ENCODE measurements around the gene STK17A. TPM values are rescaled to one million over a fixed set of nuclear protein-coding genes. Genes with fewer than 3 reads are reported as not detected.
A peak's percentile ranks its signal among the peaks of the same experiment; 100 is the strongest.

STK17A gene
- total RNA-seq, 2 donors from 2014 or later: 15.6 to 18.4 TPM

- Histone ChIP-seq H3K4me3 (ENCODE audit: low read length) (no peak overlapping the region), H3K27me3 (ENCODE audit: control insufficient read depth, insufficient read depth, low read length, poor library complexity, severe bottlenecking) (no peaks in the 10 kb centered on the region), H3K27ac (ENCODE audit: low read depth, low read length) (no peak overlapping the region), H3K9ac (ENCODE audit: extremely low read depth, low read length, poor library complexity, severe bottlenecking) (no peak overlapping the region), H3K9me3 (ENCODE audit: control insufficient read depth, low read length) (no peaks in the 10 kb centered on the region), H3K36me3 (ENCODE audit: control insufficient read depth, insufficient read depth, low read length) (peaks cover 17% of the 10 kb centered on the region), H3K4me1 (ENCODE audit: control insufficient read depth, insufficient read depth, low read length) (peaks cover 12% of the 10 kb centered on the region)
- TF ChIP-seq CTCF (conservative IDR thresholded peaks at IDR 0.05): no peak
- 52 to 59% methylated on average over 4 of the region's 4 CpGs for WGBS, 2 experiments (ENCODE audit: insufficient coverage in 1 of 2, insufficient read length in 1 of 2)
- Mint-ChIP-seq H3K4me3 (no peak overlapping the region), H3K4me1 (peaks cover 4% of the 10 kb centered on the region), H3K27ac (no peak overlapping the region), H3K36me3 (ENCODE audit: low read depth) (peaks cover 20% of the 10 kb centered on the region), H3K9me3 (no peaks in the 10 kb centered on the region), H3K27me3 (ENCODE audit: insufficient read depth) (no peaks in the 10 kb centered on the region)
- no peak for DNase-seq
Observed at GRCh38 chr7:43618073-43618472, 35.2 kb downstream of the STK17A start.

GRCh38 chr7:43619213-43620012 lies 36.5 kb downstream of the STK17A start:
- Histone ChIP-seq H3K27ac (ENCODE audit: low read depth, low read length) (no peak overlapping the region), H3K9me3 (ENCODE audit: control insufficient read depth, low read length) (no peaks in the 10 kb centered on the region), H3K4me1 (ENCODE audit: control insufficient read depth, insufficient read depth, low read length) (peaks cover 12% of the 10 kb centered on the region), H3K4me3 (ENCODE audit: low read length) (no peak overlapping the region), H3K9ac (ENCODE audit: extremely low read depth, low read length, poor library complexity, severe bottlenecking) (no peak overlapping the region), H3K36me3 (ENCODE audit: control insufficient read depth, insufficient read depth, low read length) (peaks cover 28% of the 10 kb centered on the region), H3K27me3 (ENCODE audit: control insufficient read depth, insufficient read depth, low read length, poor library complexity, severe bottlenecking) (no peaks in the 10 kb centered on the region)
- Mint-ChIP-seq H3K9me3 (no peaks in the 10 kb centered on the region), H3K4me1 (peaks cover 4% of the 10 kb centered on the region), H3K4me3 (no peak overlapping the region), H3K27ac (no peak overlapping the region), H3K27me3 (ENCODE audit: insufficient read depth) (no peaks in the 10 kb centered on the region), H3K36me3 (ENCODE audit: low read depth) (peaks cover 29% of the 10 kb centered on the region)
- WGBS, 2 experiments (ENCODE audit: insufficient coverage in 1 of 2, insufficient read length in 1 of 2): 72 to 93% methylated on average over 2 to 4 of the region's 4 CpGs
- DNase-seq: no peak
- TF ChIP-seq CTCF (conservative IDR thresholded peaks at IDR 0.05): no peak

- Histone ChIP-seq H3K9me3 (ENCODE audit: control insufficient read depth, low read length) (no peaks in the 10 kb centered on the region), H3K9ac (ENCODE audit: extremely low read depth, low read length, poor library complexity, severe bottlenecking) (no peak overlapping the region), H3K4me1 (ENCODE audit: control insufficient read depth, insufficient read depth, low read length) (peaks cover 12% of the 10 kb centered on the region), H3K27ac (ENCODE audit: low read depth, low read length) (no peak overlapping the region), H3K4me3 (ENCODE audit: low read length) (no peak overlapping the region), H3K27me3 (ENCODE audit: control insufficient read depth, insufficient read depth, low read length, poor library complexity, severe bottlenecking) (no peaks in the 10 kb centered on the region), H3K36me3 (ENCODE audit: control insufficient read depth, insufficient read depth, low read length) (peaks cover 41% of the 10 kb centered on the region)
- H3K4me1 Mint-ChIP-seq: peaks cover 7% of the 10 kb centered on the region
- no peak overlapping the region for H3K4me3 Mint-ChIP-seq
- WGBS, 2 experiments (ENCODE audit: insufficient coverage in 1 of 2, insufficient read length in 1 of 2): 85 to 98% methylated on average over 3 to 5 of the region's 5 CpGs
- no peaks in the 10 kb centered on the region for H3K27me3 Mint-ChIP-seq (ENCODE audit: insufficient read depth)
- no peak for DNase-seq
- no peak for TF ChIP-seq CTCF (conservative IDR thresholded peaks at IDR 0.05)
- H3K27ac Mint-ChIP-seq: peak overlapping the region; percentile 24
- peaks cover 27% of the 10 kb centered on the region for H3K36me3 Mint-ChIP-seq (ENCODE audit: low read depth)
- no peaks in the 10 kb centered on the region for H3K9me3 Mint-ChIP-seq
Observed at GRCh38 chr7:43621729-43622448, 39.0 kb downstream of the STK17A start.

Data from endodermal cell (in vitro differentiated cells).